K562 (cell line): ENCODE measurements around the gene MADD. TPM values are rescaled to one million over a fixed set of nuclear protein-coding genes. Genes with fewer than 3 reads are reported as not detected.
A peak's percentile ranks its signal among the peaks of the same experiment; 100 is the strongest.

Source experiments
- SRSF3 ChIP-seq: fragments of 200-400 bp; formaldehyde crosslinking; IDR thresholded peaks from 2 replicates; pipeline ENCODE4 v1.6.1; 2016; ENCODE audit warnings: mild to moderate bottlenecking, low read length, moderate library complexity; ENCODE audit not compliant: insufficient read depth
- SRSF9 ChIP-seq: fragments of 200-400 bp; formaldehyde crosslinking; IDR thresholded peaks from 2 replicates; pipeline ENCODE4 v1.6.1; 2017; ENCODE audit warnings: low read depth, low read length, borderline replicate concordance
- U2AF2 ChIP-seq: fragments of 200-400 bp; formaldehyde crosslinking; optimal IDR thresholded peaks from 2 replicates; pipeline ENCODE3; 2017; ENCODE audit warnings: low read depth, mild to moderate bottlenecking, low read length
- ZKSCAN8 ChIP-seq: fragments of 200-800 bp; sonication (Bioruptor generic); IDR thresholded peaks from 2 replicates; pipeline ENCODE4 v1.6.1; 2016; ENCODE audit warnings: missing genetic modification characterization, missing compliant biosample characterization
- polyA plus RNA-seq, 8 experiments: library from polyadenylated mRNA; depleted of rRNA in 4 of 8; stranded (reverse) in 5 of 8; unstranded in 3 of 8; fragments of >200 nt; fragmentation: Nextera tagmentation in 2 of 8; fragmentation: Illumina TruSeq in 1 of 8; extraction: Ambion mirVana in 2 of 8; extraction: Trizol in 1 of 8; gene quantifications; 2 replicates each; pipeline versions ENCODE4 v1.2.1 to v1.2.3, GENCODE V29; 2011 to 2014; ENCODE audit warnings: inconsistent platforms in 1 of 8, missing spikeins in 1 of 8
- total RNA-seq, 7 experiments: library from RNA; depleted of rRNA in 6 of 7; stranded (reverse); fragments of >200 nt in 6 of 7; fragmentation: Illumina TruSeq in 2 of 7; extraction: Trizol in 2 of 7; gene quantifications; 2 replicates each; pipeline versions ENCODE4 v1.2.1 to v1.2.3, GENCODE V29; 2011 to 2021; ENCODE audit warnings: low replicate concordance in 1 of 7
- TF ChIP-seq, protein P1 (sequence below): sonication (generic); formaldehyde crosslinking; IDR thresholded peaks from 2 replicates; pipeline ENCODE4 v1.8.0; 2023; ENCODE audit warnings: missing genetic modification reagents, mild to moderate bottlenecking, borderline replicate concordance
- TF ChIP-seq, protein P2 (sequence below): fragments of 250-450 bp; sonication (Bioruptor Pico); IDR thresholded peaks from 2 replicates; pipeline ENCODE4 v1.8.0; 2022; ENCODE audit warnings: moderate library complexity, mild to moderate bottlenecking, inconsistent platforms
- TF ChIP-seq, protein P3 (sequence below): fragments of 450-650 bp; IDR thresholded peaks from 2 replicates; pipeline ENCODE4 v1.6.1; 2014; ENCODE audit warnings: low read depth, mild to moderate bottlenecking, moderate library complexity, borderline replicate concordance
- TF ChIP-seq, protein P4 (sequence below): fragments of 250-450 bp; sonication (Bioruptor Pico); IDR thresholded peaks from 2 replicates; pipeline ENCODE4 v1.9.0; 2021; ENCODE audit warnings: mild to moderate bottlenecking
- TF ChIP-seq, protein P5 (sequence below), 3 experiments: fragments of 200-800 bp in 1 of 3; fragments of 250-450 bp in 1 of 3; fragments of 450-650 bp in 1 of 3; sonication (Bioruptor Pico) in 1 of 3; sonication (Bioruptor generic) in 1 of 3; formaldehyde crosslinking in 1 of 3; IDR thresholded peaks; 2 replicates each; pipeline versions ENCODE4 v1.6.1 to v1.8.0; 2016 to 2022; ENCODE audit warnings: mild to moderate bottlenecking in 2 of 3, missing genetic modification characterization in 2 of 3, missing compliant biosample characterization in 1 of 3, moderate library complexity in 1 of 3
- TF ChIP-seq, protein P6 (sequence below): fragments of 250-450 bp; sonication (Bioruptor Pico); IDR thresholded peaks from 2 replicates; pipeline ENCODE4 v1.4.0; 2020; ENCODE audit warnings: mild to moderate bottlenecking, moderate library complexity, borderline replicate concordance

The MADD gene
- total and polyA plus RNA-seq, 9 of the 15 experiments (the other 6 are each of a cell fraction or from before 2014, with no cell fraction given) = 0.68 to 57.6 (median 33.6) TPM

DNA sequence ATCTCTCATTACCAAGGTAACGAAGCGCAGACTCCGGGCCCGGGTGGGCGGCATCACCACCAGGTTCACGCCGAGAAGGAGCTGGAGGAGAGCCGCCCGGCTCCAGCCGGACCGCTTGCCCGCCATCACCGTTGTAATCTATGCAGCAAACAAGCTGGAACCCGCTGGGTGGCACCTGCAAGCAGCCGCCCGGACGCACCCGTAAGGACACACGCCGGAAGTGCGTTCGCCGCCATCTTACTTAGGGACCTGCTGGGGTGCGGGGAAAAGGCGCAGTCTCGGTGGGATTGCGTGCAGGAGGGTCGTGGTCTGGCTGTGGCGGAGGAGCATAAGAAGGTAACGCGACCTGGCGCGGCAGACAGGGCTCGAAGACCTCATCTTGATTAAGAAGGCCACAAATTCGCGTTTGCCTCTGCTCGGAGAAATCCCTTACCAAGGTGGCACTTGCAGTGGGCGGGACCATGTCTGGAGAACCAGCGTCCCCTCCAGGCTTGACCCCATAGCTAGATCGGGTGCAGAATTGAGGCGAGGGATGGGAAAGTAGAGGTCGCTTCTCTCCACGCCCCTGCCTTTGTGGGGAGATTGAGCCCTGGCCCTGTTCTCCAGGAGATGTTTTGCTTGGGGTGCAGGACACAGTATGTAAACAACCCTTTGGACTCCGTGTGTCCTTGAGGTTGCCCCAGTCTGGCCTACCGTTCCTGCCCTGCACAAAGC is 21.1 kb upstream of the MADD start, which contains the start of gene ACP2 (continued):
- TF ChIP-seq, protein P1, sequence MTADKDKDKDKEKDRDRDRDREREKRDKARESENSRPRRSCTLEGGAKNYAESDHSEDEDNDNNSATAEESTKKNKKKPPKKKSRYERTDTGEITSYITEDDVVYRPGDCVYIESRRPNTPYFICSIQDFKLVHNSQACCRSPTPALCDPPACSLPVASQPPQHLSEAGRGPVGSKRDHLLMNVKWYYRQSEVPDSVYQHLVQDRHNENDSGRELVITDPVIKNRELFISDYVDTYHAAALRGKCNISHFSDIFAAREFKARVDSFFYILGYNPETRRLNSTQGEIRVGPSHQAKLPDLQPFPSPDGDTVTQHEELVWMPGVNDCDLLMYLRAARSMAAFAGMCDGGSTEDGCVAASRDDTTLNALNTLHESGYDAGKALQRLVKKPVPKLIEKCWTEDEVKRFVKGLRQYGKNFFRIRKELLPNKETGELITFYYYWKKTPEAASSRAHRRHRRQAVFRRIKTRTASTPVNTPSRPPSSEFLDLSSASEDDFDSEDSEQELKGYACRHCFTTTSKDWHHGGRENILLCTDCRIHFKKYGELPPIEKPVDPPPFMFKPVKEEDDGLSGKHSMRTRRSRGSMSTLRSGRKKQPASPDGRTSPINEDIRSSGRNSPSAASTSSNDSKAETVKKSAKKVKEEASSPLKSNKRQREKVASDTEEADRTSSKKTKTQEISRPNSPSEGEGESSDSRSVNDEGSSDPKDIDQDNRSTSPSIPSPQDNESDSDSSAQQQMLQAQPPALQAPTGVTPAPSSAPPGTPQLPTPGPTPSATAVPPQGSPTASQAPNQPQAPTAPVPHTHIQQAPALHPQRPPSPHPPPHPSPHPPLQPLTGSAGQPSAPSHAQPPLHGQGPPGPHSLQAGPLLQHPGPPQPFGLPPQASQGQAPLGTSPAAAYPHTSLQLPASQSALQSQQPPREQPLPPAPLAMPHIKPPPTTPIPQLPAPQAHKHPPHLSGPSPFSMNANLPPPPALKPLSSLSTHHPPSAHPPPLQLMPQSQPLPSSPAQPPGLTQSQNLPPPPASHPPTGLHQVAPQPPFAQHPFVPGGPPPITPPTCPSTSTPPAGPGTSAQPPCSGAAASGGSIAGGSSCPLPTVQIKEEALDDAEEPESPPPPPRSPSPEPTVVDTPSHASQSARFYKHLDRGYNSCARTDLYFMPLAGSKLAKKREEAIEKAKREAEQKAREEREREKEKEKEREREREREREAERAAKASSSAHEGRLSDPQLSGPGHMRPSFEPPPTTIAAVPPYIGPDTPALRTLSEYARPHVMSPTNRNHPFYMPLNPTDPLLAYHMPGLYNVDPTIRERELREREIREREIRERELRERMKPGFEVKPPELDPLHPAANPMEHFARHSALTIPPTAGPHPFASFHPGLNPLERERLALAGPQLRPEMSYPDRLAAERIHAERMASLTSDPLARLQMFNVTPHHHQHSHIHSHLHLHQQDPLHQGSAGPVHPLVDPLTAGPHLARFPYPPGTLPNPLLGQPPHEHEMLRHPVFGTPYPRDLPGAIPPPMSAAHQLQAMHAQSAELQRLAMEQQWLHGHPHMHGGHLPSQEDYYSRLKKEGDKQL (CRISPR knock-in tag) = no peak
- TF ChIP-seq SRSF9 (no peak), ZKSCAN8 (CRISPR knock-in tag) (no peak), U2AF2 (no peak), SRSF3 (no peak)
- TF ChIP-seq, protein P2, sequence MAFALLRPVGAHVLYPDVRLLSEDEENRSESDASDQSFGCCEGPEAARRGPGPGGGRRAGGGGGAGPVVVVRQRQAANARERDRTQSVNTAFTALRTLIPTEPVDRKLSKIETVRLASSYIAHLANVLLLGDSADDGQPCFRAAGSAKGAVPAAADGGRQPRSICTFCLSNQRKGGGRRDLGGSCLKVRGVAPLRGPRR (CRISPR knock-in tag) = no peak
- TF ChIP-seq, protein P3, sequence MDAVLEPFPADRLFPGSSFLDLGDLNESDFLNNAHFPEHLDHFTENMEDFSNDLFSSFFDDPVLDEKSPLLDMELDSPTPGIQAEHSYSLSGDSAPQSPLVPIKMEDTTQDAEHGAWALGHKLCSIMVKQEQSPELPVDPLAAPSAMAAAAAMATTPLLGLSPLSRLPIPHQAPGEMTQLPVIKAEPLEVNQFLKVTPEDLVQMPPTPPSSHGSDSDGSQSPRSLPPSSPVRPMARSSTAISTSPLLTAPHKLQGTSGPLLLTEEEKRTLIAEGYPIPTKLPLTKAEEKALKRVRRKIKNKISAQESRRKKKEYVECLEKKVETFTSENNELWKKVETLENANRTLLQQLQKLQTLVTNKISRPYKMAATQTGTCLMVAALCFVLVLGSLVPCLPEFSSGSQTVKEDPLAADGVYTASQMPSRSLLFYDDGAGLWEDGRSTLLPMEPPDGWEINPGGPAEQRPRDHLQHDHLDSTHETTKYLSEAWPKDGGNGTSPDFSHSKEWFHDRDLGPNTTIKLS = peak; percentile 75
- TF ChIP-seq, protein P4, sequence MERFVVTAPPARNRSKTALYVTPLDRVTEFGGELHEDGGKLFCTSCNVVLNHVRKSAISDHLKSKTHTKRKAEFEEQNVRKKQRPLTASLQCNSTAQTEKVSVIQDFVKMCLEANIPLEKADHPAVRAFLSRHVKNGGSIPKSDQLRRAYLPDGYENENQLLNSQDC (CRISPR knock-in tag) = peak; percentile 46; the same call in 1 of the 2 replicates
- TF ChIP-seq, protein P5, sequence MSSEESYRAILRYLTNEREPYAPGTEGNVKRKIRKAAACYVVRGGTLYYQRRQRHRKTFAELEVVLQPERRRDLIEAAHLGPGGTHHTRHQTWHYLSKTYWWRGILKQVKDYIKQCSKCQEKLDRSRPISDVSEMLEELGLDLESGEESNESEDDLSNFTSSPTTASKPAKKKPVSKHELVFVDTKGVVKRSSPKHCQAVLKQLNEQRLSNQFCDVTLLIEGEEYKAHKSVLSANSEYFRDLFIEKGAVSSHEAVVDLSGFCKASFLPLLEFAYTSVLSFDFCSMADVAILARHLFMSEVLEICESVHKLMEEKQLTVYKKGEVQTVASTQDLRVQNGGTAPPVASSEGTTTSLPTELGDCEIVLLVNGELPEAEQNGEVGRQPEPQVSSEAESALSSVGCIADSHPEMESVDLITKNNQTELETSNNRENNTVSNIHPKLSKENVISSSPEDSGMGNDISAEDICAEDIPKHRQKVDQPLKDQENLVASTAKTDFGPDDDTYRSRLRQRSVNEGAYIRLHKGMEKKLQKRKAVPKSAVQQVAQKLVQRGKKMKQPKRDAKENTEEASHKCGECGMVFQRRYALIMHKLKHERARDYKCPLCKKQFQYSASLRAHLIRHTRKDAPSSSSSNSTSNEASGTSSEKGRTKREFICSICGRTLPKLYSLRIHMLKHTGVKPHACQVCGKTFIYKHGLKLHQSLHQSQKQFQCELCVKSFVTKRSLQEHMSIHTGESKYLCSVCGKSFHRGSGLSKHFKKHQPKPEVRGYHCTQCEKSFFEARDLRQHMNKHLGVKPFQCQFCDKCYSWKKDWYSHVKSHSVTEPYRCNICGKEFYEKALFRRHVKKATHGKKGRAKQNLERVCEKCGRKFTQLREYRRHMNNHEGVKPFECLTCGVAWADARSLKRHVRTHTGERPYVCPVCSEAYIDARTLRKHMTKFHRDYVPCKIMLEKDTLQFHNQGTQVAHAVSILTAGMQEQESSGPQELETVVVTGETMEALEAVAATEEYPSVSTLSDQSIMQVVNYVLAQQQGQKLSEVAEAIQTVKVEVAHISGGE (CRISPR knock-in tag; IDR thresholded peaks at IDR 0.05) = peak; percentile 99 to 100 (median 100)
- TF ChIP-seq, protein P6, sequence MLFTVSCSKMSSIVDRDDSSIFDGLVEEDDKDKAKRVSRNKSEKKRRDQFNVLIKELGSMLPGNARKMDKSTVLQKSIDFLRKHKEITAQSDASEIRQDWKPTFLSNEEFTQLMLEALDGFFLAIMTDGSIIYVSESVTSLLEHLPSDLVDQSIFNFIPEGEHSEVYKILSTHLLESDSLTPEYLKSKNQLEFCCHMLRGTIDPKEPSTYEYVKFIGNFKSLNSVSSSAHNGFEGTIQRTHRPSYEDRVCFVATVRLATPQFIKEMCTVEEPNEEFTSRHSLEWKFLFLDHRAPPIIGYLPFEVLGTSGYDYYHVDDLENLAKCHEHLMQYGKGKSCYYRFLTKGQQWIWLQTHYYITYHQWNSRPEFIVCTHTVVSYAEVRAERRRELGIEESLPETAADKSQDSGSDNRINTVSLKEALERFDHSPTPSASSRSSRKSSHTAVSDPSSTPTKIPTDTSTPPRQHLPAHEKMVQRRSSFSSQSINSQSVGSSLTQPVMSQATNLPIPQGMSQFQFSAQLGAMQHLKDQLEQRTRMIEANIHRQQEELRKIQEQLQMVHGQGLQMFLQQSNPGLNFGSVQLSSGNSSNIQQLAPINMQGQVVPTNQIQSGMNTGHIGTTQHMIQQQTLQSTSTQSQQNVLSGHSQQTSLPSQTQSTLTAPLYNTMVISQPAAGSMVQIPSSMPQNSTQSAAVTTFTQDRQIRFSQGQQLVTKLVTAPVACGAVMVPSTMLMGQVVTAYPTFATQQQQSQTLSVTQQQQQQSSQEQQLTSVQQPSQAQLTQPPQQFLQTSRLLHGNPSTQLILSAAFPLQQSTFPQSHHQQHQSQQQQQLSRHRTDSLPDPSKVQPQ (CRISPR knock-in tag) = no peak
